ENCODE data around the gene ANKRD2. TPM values are rescaled to one million over a fixed set of nuclear protein-coding genes. Genes with fewer than 3 reads are reported as not detected.
"Not testable (repeated sequence)": the region's sequence is repeated elsewhere in the genome, so short reads cannot be mapped to it uniquely, and the experiment has no call there.

The ANKRD2 gene
- total RNA-seq, 1 experiment from 2014 or later = not detected

DNA sequence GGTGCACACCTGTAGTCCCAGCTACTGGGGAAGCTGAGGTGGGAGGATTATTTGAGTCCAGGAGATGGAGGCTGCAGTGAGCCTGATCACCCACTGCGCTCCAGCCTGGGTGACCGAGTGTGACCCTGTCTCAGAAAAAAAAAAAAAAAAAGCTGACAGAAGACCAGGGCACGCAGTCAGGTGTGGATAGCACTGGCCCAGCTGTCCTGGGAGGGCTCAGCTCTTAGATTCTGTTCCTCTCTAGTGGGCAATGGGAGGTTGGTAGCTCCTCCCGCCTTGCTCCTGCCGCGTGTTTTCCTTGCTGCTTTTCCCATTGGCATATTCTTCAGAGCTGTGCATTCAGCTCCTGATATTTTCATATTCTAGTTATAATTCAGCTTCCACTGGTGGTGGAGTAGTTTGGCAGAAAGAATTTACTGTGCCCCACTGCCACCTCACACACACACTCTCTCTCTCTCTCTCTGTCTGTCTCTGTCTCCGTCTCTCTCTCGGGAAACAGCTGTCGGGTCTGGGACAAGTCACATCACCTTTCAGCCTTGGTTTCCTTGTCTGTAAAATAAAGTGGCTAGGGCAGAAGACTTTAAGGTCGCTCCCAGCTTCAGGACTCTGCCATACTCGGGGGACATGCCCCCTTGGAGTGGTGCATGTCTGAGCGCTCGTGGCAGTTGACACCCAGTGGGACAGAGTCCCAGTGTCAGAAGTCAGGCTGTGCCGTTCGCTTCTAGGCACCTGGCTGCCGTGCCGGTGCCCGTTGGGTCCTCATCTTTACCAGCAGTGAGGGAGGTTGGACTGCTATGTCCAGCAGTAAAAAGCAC, 25.9 kb upstream of the ANKRD2 start:
- DNase-seq (ENCODE audit: low read depth) = no peak

DNA sequence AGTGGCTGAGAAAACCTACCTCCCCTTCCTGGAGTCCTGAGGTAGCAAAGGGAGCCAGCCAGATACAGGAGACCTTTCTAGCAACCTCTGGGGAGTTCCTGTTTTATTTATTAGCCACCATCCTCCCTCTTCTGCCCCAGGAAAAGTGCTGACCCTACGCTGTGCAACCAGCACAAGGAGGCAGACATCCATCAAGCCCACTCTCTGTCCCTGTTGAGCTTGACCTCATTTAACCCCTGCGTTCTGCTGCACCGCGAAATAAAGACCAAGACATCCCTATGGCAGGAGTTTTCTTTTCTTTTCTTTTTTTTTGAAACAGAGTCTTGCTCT, 25.3 kb upstream of the ANKRD2 start:
- DNase-seq (ENCODE audit: low read depth) = no peak

DNA sequence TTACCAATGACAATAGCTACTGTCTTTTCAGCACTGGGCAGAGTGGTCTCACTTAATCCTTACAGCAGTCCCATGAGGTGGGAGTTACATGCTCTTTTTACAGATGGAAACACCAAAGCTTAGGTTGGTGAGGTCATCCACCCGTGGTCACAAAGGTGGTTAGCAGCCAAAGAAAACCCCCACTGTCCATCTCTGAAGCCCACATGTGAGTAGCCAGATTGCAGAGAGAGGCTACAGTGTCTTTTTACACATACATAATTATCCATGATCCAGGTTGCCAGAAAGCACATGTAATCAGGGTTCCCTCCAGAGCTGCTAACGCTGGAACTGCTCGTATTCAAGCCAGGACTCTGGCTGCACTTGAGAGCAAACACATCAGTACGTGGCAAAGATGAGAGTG, 24.6 kb upstream of the ANKRD2 start:
- no peak for DNase-seq (ENCODE audit: low read depth)

DNA sequence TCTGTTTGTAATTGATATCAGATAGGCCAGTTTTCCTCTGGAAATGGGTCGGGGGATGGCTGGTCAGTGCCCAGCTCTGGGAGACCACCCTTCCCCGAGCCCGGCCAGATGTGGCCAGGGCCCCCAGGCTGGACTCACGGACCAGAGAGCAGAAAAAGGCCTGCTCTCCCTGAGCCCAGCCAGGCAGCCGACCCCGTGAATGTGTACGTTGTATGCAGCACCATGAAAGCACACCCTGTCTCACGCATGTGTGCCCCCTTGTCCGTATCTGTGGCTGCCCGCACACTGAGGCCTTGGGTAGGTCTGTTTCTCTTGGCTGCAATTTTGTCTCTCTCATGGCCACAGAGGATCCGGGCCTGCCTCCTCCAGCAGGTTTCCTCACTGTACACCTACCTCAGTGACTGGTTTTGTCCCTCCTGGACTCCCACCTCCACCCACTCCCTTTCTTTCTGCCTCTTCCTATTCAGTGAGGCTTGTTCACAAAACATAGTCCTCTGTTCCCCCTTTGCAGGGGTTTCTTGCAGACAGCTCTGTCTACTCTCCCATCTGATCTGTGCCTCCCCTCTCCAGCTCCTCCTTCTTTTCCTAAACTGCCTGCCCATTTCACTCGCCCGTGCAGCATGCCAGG, 23.6 kb upstream of the ANKRD2 start:
- DNase-seq (ENCODE audit: low read depth) = no peak

DNA sequence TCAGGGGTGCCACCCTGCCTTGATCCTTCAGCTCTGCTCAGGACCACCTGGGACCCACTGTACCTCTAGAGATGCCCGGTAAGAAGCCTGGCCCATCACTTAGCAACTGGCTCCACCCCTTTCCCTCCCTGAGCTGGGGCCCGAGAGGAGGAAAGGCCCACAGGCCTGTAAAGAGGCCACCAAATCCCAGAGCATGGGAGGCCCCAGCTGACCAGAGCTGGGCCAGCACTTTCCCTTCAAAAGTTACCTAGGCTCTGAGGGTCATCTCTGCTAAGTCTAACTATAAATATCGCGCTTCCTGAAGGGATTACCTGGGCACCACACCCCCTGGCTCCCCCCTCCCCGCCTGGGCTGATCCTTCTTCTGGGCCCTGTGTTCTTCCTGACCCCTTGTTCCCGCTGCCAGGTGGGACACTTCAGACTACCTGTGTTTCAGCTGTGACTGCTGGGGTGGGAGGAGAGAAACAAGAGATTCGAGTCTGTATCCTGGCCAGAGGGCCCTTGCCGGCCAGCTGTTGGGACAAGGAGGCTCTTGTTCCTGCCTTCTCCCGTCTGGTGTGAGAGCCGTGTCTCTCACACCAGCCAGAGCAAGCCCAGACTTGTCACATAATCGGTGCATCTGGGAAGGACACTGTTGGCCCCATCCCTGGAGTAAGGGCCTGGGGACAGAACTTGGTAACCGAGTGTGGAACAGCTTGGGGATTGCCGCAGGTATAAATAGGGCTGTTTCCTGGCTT, 22.8 kb upstream of the ANKRD2 start:
- no peak for DNase-seq (ENCODE audit: low read depth)

DNA sequence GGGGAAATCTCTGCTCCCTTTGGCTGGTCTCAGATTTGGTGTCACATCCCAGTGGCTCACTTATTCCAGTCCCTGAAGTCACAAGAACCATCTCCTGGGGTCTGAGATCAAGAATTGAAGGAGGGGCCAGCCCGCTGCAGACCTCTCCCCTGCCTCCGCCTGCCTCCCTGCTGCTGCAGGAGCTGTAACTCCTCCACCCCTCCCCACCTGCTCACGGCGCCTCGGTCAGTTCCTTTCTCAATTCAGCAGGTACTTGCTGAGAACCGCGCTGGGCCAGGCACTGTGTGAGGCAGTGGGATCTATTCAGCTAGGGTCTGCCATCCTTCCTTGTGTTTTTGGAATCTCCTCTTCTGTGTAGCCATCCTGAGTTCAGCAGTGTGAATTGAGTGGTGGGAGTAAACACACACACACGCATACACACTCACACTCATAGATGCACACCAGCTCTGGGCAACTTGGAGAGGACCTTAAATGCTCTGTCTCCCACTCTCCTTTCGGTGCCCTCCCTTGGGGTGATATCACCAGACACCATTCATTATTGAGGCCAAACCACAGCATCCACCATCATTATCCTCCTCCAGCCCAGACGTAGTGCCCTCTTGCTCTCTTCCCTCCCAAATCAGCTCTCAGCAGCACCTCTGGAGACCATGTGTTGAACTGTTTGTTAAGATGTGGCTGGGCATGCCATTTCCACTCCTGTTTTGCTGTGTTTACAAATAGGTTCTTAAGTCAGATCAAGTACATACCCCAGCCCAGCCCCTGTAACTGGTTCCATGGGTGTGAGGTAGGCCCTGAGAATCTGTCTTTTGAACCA, 22.0 kb upstream of the ANKRD2 start:
- no peak for DNase-seq (ENCODE audit: low read depth)

DNA sequence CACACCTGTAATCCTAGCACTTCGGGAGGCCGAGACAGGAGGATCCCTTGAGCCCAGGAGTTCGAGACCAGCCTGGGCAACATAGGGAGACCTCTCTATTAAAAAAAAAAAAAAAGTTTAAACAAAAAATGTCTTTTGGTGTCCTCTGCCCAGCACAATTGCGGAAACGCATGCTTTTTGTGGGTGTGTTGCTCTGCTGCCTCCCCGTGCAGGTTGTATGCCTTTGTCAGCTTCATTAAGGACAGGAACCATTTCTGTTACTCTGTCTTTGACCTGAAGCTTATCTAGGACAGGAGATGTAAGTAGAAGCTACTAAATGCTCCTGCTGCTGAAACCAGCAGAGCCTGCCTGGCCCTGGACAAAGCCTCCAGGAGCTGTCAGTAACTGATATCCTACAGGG, 21.3 kb upstream of the ANKRD2 start:
- DNase-seq (ENCODE audit: low read depth) = no peak

DNA sequence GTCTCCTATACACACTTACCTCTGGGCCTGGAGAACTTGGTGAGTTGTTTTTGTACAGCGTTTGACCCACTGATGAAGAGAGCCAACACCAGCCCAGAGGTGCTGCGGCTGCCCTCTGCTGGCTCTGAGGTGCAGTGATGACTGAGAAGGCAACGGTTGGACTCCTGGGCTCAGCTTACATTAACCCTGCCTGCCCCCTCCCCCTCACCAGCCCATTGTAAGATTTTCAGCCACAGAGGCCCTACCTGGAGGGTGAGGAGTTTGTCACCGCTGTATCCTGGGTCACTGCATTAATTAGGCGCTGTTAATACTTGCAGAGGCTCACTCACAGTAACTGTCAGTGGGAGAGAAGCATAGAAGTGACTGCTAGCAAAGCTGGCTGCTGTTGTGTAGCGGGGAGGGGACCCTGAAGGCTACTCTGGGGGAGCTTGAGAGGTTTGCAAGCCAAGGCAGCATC, 19.0 kb upstream of the ANKRD2 start:
- DNase-seq (ENCODE audit: low read depth) = peak; percentile 70

DNA sequence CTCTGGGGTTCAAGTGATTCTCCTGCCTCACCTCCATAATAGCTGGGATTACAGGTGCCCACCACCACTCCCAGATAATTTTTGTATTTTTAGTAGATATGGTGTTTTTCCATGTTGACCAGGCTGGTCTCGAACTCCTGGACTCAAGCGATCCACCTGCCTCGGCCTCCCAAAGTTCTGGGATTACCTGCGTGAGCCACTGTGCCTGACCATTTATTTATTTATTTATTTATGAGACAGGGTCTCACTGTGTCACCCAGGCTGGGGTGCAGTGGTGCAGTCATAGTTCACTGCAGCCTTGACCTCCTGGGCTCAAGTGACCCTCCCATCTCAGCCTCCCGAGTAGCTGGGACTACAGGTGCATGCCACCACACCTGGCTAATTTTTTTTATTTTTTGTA, 18.2 kb upstream of the ANKRD2 start:
- not testable (repeated sequence) for DNase-seq (ENCODE audit: low read depth)

DNA sequence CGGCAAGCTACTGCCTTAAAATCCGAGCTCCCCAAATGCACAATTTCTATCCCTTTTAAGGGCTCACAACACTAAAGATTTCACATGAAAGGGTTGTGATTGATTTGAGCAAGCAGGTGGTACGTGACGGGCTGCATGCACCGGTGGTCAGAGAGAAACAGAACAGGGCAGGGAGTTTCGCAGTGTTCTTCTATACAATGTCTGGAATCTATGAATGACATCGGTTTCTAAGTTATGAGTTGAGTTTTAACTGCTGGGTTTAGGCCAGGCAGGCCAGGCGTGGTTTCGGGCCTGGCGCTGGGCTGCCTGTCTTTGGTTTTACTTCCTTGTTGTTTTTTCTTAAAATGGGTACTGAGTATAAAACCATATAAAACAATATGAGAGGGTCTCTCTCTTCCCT, 17.0 kb upstream of the ANKRD2 start:
- not testable (repeated sequence) for DNase-seq (ENCODE audit: low read depth)

DNA sequence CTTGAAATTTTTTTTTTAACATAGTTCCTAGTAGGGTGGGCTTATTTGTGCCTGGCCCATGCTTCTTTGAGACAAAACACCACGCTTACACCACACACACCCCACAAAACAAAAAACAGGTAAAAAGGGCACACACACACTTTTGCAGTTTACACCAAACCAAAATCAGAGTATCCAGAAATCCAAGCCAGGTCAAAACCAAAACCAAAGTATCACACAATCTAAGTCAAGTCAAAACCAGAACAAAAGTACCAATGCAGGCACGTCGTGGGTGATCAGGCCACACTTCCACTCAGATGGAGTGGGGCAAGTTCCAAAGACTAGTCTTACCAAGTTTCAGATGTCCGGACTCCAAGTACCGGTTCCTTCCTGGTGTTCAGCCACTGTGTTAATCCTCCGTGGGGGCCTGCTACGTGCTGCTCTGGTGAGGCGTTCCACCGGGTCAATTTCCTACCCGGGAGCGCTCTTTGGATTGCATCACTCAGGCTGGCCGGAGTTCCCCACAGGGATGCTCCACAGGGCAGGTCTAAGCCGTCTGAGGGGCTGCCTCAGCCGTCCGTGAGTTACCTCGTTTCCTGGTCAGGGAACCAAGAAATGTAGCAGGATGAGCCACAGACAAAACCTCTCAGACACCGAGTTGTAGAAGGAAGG, 11.7 kb upstream of the ANKRD2 start:
- DNase-seq (ENCODE audit: low read depth) = not testable (repeated sequence)

DNA sequence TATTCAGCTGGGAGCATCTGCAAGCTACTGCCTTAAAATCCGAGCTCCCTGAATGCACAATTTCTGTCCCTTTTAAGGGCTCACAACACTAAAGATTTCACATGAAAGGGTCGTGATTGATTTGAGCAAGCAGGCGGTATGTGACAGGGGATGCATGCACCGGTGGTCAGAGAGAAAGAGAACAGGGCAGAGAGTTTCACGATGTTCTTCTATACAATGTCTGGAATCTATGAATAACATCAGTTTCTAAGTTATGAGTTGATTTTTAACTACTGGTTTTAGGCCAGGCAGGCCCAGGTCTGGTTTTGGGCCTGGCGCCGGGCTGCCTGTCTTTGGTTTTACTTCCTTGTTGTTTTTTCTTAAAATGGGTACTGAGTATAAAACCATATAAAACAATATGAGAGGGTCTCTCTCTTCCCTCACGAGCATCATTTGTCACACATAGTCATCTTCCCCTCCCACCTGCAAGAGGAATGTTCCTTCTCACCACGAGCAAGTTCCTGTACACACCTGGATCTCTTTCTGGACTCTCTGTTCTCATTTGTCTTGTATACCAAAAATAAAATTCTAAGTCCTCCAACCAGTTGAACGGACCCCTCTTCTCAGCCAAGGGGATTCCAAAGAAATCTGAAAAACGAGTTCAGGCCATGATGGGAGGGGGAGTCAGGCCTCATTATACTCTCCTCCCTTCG, 11.0 kb upstream of the ANKRD2 start:
- DNase-seq (ENCODE audit: low read depth) = not testable (repeated sequence)

DNA sequence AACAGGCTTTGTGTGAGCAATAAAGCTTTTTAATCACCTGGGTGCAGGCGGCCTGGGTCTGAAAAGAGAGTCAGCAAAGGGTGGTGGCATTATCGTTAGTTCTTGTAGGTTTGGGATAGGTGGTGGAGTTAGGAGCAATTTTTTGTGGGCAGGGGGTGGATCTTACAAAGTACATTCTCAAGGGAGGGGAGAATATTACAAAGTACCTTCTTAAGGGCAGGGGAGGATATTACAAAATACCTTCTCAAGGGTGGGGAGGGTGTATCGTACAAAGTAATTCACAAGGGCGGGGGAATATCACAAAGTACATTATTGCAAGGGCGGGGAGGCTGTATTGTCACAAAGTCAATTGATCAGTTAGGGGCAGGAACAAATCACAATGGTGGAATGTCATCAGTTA, 10.2 kb upstream of the ANKRD2 start:
- not testable (repeated sequence) for DNase-seq (ENCODE audit: low read depth)

DNA sequence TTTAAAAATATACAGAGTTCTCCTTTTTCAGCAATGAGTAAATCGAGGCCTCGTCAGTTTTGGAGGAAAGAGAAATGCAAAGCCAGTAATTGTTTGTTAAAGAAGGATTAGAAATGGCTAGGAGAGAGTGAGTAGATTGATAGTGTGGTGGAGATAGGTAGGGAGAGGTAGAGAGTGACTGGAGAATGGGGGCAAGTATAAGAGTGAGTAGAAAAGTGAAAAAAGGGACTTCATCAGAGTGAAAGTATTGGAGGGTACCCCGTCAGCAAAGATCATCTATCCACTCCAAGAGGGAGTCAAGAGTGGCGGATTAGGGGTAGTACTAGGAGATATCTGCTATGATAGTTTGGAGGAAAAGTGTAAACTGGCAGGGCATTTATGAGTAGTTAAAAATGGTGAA, 9.2 kb upstream of the ANKRD2 start:
- no peak for DNase-seq (ENCODE audit: low read depth)

DNA sequence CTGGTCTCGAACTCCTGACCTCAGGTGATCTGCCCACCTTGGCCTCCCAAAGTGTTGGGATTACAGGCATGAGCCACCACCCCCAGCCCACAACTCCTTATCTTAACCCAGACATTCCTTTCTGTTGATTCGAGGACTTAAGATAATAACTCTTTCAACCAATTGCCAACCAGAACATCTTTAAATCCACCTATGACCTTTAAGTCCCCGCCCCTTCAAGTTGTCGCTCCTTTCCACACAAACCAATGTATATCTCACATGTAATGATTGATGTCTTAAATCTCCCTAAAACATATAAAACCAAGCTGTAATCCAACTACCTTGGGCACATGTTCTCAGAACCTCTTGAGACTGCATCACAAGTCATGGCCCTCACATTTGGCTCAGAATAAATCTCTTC, 7.8 kb upstream of the ANKRD2 start:
- DNase-seq (ENCODE audit: low read depth) = no peak

DNA sequence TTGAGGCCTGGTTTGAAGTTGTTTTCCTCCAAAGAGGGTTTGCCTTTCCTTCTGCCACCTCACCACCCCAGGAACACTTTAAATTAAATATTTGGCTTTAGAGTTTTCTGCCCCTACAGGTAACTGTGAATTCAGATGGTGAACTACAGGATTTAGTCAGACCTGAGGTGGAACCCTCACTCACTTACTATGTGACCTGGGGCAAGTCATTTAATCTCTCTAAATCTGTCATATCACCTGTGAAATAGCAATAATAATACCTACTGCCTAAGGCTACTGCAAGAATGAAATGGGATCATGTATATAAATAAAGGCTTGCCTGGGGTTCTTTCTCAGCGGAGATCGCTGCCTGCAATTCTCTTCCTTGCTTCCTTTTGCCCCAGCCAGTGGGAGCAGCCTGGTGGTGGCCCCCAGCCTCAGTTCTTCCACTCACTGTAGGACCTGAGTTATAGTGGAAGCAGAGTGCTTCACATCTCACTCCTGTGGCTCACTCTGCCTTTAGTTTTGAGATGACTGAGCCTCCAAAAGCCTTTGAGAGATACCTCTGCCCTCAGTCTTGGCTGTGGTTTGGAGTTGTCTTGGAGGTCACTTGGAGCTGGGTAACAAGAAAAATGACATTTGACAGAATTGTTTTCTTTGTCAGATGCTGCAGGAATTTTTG, 6.1 kb upstream of the ANKRD2 start:
- no peak for DNase-seq (ENCODE audit: low read depth)

DNA sequence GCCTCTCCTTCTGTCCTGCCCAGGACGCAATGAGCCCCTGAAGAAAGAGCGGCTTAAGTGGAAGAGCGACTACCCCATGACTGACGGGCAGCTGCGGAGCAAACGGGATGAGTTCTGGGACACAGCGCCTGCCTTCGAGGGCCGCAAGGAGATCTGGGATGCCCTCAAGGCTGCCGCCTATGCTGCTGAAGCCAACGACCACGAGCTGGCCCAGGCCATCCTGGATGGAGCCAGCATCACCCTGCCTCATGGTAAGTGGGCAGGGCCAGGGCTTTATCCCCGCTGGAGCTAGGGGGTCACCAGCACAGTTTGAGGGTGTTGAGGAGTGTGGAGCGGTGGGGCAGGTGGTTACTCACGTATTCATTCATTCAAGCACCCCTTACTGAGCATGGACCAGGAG, 4.7 kb upstream of the ANKRD2 start:
- DNase-seq (ENCODE audit: low read depth) = no peak

DNA sequence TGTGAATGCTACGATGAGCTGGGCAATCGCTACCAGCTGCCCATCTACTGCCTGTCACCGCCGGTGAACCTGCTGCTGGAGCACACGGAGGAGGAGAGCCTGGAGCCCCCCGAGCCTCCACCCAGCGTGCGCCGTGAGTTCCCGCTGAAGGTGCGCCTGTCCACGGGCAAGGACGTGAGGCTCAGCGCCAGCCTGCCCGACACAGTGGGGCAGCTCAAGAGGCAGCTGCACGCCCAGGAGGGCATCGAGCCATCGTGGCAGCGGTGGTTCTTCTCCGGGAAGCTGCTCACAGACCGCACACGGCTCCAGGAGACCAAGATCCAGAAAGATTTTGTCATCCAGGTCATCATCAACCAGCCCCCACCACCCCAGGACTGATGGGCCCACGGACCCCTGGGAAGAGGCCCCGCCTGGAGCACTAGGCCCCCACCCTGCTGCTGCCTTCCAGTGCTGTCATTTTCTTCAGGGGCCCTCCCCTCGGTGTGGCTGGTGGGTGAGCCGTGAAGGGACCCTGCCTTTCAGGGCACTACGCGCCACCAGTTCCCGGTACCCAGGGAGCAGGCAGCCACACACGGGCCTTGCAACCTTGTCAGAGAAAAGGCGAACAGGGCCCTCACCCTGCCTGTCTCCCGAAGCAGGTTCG, 2.3 kb upstream of the ANKRD2 start:
- no peak for DNase-seq (ENCODE audit: low read depth)

DNA sequence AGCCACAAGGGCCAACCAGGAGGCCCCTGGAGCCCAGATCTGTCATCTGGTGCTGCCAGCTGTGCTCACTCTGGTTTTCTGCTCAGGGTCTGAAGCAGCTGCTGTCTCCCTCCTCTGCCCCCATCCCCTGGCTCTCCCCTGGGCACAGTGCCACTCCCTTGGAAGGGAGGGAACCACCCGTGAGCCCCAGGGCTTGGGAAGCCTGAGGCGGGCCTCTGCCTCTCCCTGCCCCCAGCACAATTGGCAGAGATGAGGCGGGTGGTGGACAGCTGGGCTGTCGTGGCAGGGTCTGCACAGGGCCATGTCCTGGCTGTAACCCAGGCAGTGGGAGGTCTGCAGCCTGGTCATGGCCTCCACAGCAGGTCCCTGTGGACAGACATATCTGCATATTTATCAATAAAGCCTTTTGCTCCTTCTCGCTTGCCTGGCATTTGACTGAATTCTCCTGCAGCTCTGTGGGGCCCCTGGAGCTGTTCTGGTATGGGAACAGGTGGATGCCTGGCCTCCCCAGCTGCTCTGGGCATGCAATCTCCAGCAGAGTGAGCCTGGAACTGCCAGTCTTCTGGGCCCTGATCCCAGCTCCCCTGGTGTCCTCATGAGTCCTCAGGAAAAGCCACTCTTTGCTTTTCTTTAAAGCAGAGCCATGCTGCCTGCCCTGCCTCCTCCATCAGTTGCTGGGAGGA, 1.6 kb upstream of the ANKRD2 start:
- no peak for DNase-seq (ENCODE audit: low read depth)
